Naive thymus-derived CD8-positive, alpha-beta T cell (primary cell): ENCODE data around the gene TBL1XR1. TPM values are rescaled to one million over a fixed set of nuclear protein-coding genes. Genes with fewer than 3 reads are reported as not detected.
"Not testable (repeated sequence)": the region's sequence is repeated elsewhere in the genome, so short reads cannot be mapped to it uniquely, and the experiment has no call there.

Experiments
- ATAC-seq, 2 donors: fragments of 150-1000 bp; cut with Tn5 transposase in 1 of 2; sonication (Bioruptor Pico), chemical (Tn5 transposase) in 1 of 2; 1 replicate in 1 of 2; 2 replicates in 1 of 2; pipeline ENCODE4 v1.10.0; 2021; ENCODE audit warnings: mild to moderate bottlenecking in 2 of 2, moderate library complexity in 2 of 2
- POLR2A ChIA-PET: fragments of 350-600 bp; sonication (Branson Sonifier 250); formaldehyde crosslinking; loops from one replicate; lab custom pipeline; 2021; ENCODE audit warnings: antibody characterized with exemption; lab: Charles Lee
- DNase-seq, 10 donors: peaks; one replicate each; pipeline versions ENCODE4 v3.0.0 to v3.0.0-alpha.2; 2020 to 2022
- H3K27ac Mint-ChIP-seq, 10 donors: one replicate each; pipeline ENCODE4 v1.8.0; 2020 to 2022; ENCODE audit warnings: mild to moderate bottlenecking in 10 of 10, mixed read lengths in 10 of 10, moderate library complexity in 4 of 10, inconsistent platforms in 1 of 10
- H3K27me3 Mint-ChIP-seq, 5 donors: one replicate each; pipeline ENCODE4 v1.8.0; 2021 to 2022; ENCODE audit warnings: mixed read lengths in 5 of 5
- H3K36me3 Mint-ChIP-seq, 3 donors: one replicate each; pipeline ENCODE4 v1.8.0; 2020 to 2022; ENCODE audit warnings: mixed read lengths in 3 of 3, mild to moderate bottlenecking in 2 of 3, inconsistent platforms in 1 of 3
- H3K4me1 Mint-ChIP-seq, 4 donors: one replicate each; pipeline ENCODE4 v1.8.0; 2021 to 2022; ENCODE audit warnings: mixed read lengths in 4 of 4
- H3K4me3 Mint-ChIP-seq, 10 donors: one replicate each; pipeline ENCODE4 v1.8.0; 2020 to 2022; ENCODE audit warnings: mild to moderate bottlenecking in 10 of 10, mixed read lengths in 10 of 10, moderate library complexity in 6 of 10, inconsistent platforms in 1 of 10
- H3K9me3 Mint-ChIP-seq, 9 donors: one replicate each; pipeline ENCODE4 v1.8.0; 2020 to 2022; ENCODE audit warnings: mixed read lengths in 9 of 9, mild to moderate bottlenecking in 3 of 9, inconsistent platforms in 1 of 9, moderate library complexity in 1 of 9
- polyA plus RNA-seq, 3 donors: library from polyadenylated mRNA; unstranded; fragments of 300-500 nt; fragmentation: Illumina TruSeq; gene quantifications; one replicate each; pipeline ENCODE4 v1.2.3, GENCODE V29; 2021
- total RNA-seq, 8 experiments: library from RNA in 2 of 8; stranded (reverse) in 2 of 8; gene quantifications; one replicate each; pipeline ENCODE4 v1.2.3 and lab custom pipeline; 2021 to 2026

The TBL1XR1 gene
- total and polyA plus RNA-seq, 5 experiments from 2014 or later = 23.4 to 160 (median 34.7) TPM

- ATAC-seq (no peak), DNase-seq (no peak)
- H3K27me3 Mint-ChIP-seq = no peaks in the 10 kb centered on the region
- no peak overlapping the region for H3K4me3 Mint-ChIP-seq
- H3K9me3 Mint-ChIP-seq = no peaks in the 10 kb centered on the region
- peaks cover 0 to 3% (median 0%) of the 10 kb centered on the region in 4 donors for H3K4me1 Mint-ChIP-seq
- peak overlapping the region in 6 of 10 donors; percentile 20 to 67 (median 33) for H3K27ac Mint-ChIP-seq
- peaks cover 10 to 82% (median 35%) of the 10 kb centered on the region in 3 donors for H3K36me3 Mint-ChIP-seq
- POLR2A ChIA-PET = no interaction called here
Measured at GRCh38 chr3:177026505-177027277, 170.6 kb downstream of the TBL1XR1 start.

DNA sequence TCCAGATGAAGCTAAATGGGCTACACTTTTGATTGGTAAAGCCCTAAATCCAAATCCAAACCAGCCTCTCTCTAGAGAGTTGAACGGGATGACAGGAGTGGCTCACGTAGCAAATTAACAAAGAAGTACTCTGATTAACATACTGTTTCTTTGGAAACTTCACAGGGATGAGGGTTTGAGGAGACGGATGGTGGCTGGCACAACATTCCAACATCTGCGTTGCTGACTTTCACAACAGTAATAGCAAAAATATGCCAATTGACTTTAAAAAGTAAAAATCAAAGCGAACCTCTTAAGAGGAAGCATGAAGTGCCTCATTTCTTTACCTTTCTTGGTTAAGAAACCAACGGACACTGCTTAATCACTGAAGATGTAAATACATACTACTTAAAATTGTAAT, 181.4 kb downstream of the TBL1XR1 start:
- ATAC-seq = no peak
- Mint-ChIP-seq H3K9me3 (peaks cover 0 to 2% (median 0%) of the 10 kb centered on the region in 9 donors), H3K36me3 (peaks cover 7 to 15% (median 12%) of the 10 kb centered on the region in 3 donors), H3K4me3 (no peak overlapping the region), H3K4me1 (no peaks in the 10 kb centered on the region), H3K27me3 (no peaks in the 10 kb centered on the region), H3K27ac (peak overlapping the region in 1 of 10 donors; percentile 2)
- no peak for DNase-seq
- POLR2A ChIA-PET = no interaction called here

DNA sequence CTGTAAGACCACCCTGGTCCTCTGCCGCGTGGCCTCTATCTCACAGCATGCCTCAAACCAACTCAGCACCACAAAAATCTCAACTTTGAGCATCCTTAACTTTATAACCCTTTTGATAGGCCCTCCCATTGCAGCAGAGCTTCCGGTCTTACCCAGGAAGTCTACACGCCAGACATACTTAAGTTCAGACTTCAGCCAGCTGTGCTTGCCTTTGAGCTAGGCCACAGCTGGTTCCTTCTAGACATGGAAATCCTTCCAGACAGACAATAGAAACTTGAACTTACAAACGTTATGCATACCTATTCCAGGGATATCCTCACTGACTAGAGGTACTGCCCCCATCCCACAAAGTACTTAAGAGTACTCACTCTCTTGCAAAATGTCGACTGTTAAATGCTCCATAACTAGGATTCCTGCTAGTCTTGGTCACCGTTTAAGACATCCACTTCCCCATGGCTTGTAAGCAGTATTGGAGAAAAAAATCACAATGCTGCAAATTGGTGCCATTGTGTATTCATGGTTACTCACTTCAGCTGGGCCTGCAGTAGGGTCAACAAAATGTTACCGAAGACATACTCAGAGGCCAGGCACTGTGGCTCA, 183.5 kb downstream of the TBL1XR1 start:
- Mint-ChIP-seq H3K9me3 (peaks cover 0 to 2% (median 0%) of the 10 kb centered on the region in 9 donors), H3K27me3 (no peaks in the 10 kb centered on the region)
- POLR2A ChIA-PET = no interaction called here

GRCh38 chr3:177005718-177006405, 191.4 kb downstream of the TBL1XR1 start:
- no peak for ATAC-seq
- DNase-seq = no peak
- POLR2A ChIA-PET = no interaction called here
- Mint-ChIP-seq H3K4me3 (no peak overlapping the region), H3K27ac (peak overlapping the region in 1 of 10 donors; percentile 34), H3K27me3 (no peaks in the 10 kb centered on the region), H3K9me3 (peaks cover 3 to 32% (median 17%) of the 10 kb centered on the region in 9 donors), H3K36me3 (peaks cover 0 to 26% (median 14%) of the 10 kb centered on the region in 3 donors), H3K4me1 (no peaks in the 10 kb centered on the region)

More for the DNA sequence above, 183.5 kb downstream of the TBL1XR1 start:
- Mint-ChIP-seq H3K4me1 (no peaks in the 10 kb centered on the region), H3K27ac (no peak overlapping the region), H3K4me3 (no peak overlapping the region), H3K36me3 (peaks cover 3 to 5% (median 5%) of the 10 kb centered on the region in 3 donors)
- DNase-seq (no peak), ATAC-seq (no peak)

DNA sequence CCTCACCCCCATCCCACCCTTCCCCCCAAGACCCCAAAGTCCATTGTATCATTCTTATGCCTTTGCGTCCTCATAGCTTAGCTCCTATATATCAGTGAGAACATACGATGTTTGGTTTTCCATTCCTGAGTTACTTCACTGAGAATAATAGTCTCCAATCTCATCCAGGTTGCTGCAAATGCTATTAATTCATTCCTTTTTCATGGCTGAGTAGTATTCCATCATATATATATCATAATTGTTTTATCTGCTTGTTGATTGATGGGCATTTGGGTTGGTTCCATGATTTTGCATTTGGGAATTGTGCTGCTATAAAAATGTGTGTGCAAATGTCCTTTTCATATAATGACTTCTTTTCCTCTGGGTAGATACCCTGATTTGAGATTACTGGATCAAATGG, 197.1 kb downstream of the TBL1XR1 start:
- Mint-ChIP-seq H3K36me3 (peaks cover 0 to 15% (median 6%) of the 10 kb centered on the region in 3 donors), H3K9me3 (peaks cover 5 to 28% (median 12%) of the 10 kb centered on the region in 9 donors)
- H3K4me1 Mint-ChIP-seq, ATAC-seq, H3K4me3 Mint-ChIP-seq, H3K27me3 Mint-ChIP-seq, POLR2A ChIA-PET, H3K27ac Mint-ChIP-seq, DNase-seq: not testable (repeated sequence)

DNA sequence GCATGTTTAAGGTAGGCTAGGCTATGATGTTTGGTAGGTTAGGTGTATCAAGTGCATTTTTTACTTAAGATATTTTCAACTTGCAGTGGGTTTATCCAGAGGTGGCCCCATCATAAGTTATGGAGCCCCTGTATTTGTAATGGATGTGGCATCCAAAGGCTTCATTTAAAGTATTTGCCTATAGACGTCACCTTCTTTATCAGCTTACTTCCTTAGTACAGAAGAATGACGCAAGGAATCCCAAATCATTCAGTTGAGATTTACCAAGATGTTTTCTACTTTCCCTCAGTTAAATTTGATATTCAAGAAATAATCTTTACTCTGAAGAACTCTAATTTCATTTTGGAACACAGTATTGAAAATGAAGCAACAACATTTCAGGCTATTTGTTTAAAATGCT, 201.3 kb downstream of the TBL1XR1 start:
- H3K36me3 Mint-ChIP-seq = peaks cover 0 to 15% (median 9%) of the 10 kb centered on the region in 3 donors
- DNase-seq (no peak), ATAC-seq (no peak)
- no peak overlapping the region for H3K27ac Mint-ChIP-seq
- H3K4me3 Mint-ChIP-seq = no peak overlapping the region
- no peaks in the 10 kb centered on the region for H3K4me1 Mint-ChIP-seq
- H3K27me3 Mint-ChIP-seq = peaks cover 0 to 4% (median 0%) of the 10 kb centered on the region in 5 donors
- H3K9me3 Mint-ChIP-seq = peaks cover 0 to 32% (median 9%) of the 10 kb centered on the region in 9 donors
- POLR2A ChIA-PET = no interaction called here

DNA sequence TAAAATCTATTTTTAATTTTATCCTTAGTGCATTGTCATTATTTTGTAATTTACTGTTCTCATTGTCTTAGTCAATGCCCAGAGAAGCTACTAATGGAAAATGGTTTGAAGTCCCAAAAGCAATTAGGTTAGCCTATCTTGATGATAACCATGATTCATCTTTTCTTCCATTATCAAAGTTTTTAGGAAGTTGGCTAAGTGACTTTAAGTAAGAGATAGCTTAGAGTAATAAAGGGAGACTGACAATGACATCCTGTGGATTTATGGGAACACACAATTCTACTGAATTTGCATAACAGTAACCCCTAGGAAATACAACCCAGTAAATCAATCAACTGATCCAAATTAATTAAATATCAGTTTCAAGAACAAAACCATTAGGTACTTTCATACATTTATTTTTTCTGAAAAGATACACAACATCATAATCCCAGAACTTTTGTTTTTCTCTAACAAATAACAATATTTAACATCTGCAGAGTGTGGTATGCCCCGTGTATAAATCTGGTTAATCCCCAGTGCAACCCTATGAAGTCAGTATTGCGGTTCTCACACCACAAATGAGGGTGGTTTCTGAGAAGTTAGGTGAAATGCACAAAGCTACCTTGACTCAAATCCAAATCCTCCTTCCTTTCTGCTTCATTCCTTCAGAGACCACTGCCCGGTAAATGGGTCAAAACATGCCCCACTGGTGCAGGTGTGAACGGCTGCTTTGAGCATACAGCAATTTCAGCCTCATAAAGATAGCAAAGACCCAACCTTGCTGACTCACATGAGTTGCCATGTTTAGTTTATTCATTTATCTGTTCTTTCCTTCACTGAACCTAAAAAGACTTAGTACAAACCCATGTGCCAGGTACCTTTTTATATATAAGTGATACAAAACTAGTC, 202.1 kb downstream of the TBL1XR1 start:
- no peak overlapping the region for H3K27ac Mint-ChIP-seq
- H3K27me3 Mint-ChIP-seq = peaks cover 0 to 4% (median 0%) of the 10 kb centered on the region in 5 donors
- H3K36me3 Mint-ChIP-seq = peaks cover 0 to 9% (median 8%) of the 10 kb centered on the region in 3 donors
- POLR2A ChIA-PET = no interaction called here
- no peak overlapping the region for H3K4me3 Mint-ChIP-seq
- DNase-seq = no peak
- ATAC-seq = no peak
- no peaks in the 10 kb centered on the region for H3K4me1 Mint-ChIP-seq
- H3K9me3 Mint-ChIP-seq = peaks cover 0 to 24% (median 6%) of the 10 kb centered on the region in 9 donors

DNA sequence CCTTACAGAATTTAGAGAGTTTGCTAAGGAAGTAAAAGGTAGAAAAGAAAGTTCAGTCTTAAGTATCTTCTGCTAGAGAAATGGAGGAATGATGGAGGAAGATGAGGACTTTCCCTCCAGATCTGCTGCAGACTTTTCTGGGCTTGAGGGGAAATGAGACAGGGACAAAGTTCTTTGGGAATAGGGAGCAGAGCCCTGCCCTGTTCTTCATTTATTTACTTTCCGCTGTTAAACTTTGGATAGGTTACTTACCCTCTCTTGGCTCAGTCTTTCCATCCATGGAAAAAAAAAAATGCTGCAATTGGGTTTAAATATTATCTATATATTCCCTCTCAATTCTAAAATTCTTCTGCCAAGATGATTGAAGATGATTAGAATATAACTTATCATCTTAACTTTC, 202.9 kb downstream of the TBL1XR1 start:
- no peak for DNase-seq
- no peak overlapping the region for H3K27ac Mint-ChIP-seq
- no peaks in the 10 kb centered on the region for H3K4me1 Mint-ChIP-seq
- H3K9me3 Mint-ChIP-seq = peaks cover 0 to 19% (median 6%) of the 10 kb centered on the region in 9 donors
- H3K27me3 Mint-ChIP-seq = peaks cover 0 to 4% (median 0%) of the 10 kb centered on the region in 5 donors
- no peak overlapping the region for H3K4me3 Mint-ChIP-seq
- ATAC-seq = no peak
- H3K36me3 Mint-ChIP-seq = peaks cover 0 to 9% (median 8%) of the 10 kb centered on the region in 3 donors
- POLR2A ChIA-PET = no interaction called here

DNA sequence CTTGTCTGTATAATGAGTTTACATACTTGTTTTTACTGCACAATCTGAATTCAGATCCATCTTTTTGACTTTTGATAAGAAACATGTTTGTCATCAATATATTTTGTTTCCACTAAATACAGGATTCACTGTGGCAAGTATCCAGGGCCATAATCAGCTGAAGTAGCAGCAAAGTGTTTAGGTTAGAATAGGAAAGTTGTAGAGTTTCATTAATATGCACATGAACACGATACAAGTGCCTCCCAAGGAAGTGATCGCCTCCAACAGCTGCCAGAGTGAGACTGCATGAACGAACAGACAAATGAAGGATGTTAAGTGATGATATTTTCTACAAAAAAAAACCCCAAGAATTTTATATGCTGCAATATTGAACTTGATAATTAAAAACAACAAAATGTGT, 204.3 kb downstream of the TBL1XR1 start:
- no peak for DNase-seq
- POLR2A ChIA-PET = no interaction called here
- peaks cover 0 to 4% (median 0%) of the 10 kb centered on the region in 5 donors for H3K27me3 Mint-ChIP-seq
- H3K4me3 Mint-ChIP-seq = no peak overlapping the region
- no peaks in the 10 kb centered on the region for H3K4me1 Mint-ChIP-seq
- no peak for ATAC-seq
- H3K36me3 Mint-ChIP-seq = peaks cover 0 to 9% (median 5%) of the 10 kb centered on the region in 3 donors
- peaks cover 0 to 16% (median 5%) of the 10 kb centered on the region in 9 donors for H3K9me3 Mint-ChIP-seq
- H3K27ac Mint-ChIP-seq = no peak overlapping the region

DNA sequence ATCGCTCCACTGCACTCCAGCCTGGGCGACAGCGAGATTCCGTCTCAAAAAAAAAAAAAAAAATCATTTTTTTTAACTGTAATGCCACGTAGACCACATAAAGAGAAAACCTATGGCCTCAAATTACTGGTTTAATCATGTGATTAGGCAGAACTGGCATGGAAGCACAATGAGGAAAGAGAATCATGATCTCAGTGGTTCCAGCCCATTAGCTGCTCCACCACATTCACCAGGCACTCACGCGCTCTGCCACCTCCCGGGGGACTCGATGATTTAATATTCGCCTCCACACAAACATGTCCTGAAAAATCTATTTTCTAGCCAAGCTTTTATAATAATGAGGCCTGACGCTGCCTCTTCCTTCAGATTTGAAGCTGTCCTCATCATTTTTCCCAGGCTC, 204.7 kb downstream of the TBL1XR1 start:
- peaks cover 0 to 9% (median 5%) of the 10 kb centered on the region in 3 donors for H3K36me3 Mint-ChIP-seq
- H3K27ac Mint-ChIP-seq = no peak overlapping the region
- POLR2A ChIA-PET = no interaction called here
- peaks cover 0 to 4% (median 0%) of the 10 kb centered on the region in 5 donors for H3K27me3 Mint-ChIP-seq
- no peak overlapping the region for H3K4me3 Mint-ChIP-seq
- no peak for ATAC-seq
- DNase-seq = no peak
- peaks cover 0 to 16% (median 5%) of the 10 kb centered on the region in 9 donors for H3K9me3 Mint-ChIP-seq
- H3K4me1 Mint-ChIP-seq = no peaks in the 10 kb centered on the region

DNA sequence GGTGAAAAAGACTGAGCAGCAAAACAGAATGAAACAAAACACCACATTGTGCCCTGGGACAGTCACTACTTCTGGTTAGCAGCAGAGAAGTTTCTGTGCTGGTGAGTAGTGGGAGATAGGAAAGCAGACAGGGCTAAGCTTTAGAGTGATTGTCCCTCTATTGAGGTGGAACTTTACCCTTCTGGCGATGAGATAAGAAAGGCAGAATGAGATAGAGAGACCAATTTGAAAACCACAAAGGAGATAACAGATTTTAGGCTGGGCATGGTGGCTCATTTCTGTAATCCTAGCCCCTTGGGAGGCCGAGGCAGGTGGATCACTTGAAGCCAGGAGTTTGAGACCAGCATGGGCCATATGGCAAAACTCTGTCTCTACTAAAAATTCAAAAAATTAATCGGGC, 208.5 kb downstream of the TBL1XR1 start:
- H3K27ac Mint-ChIP-seq = no peak overlapping the region
- POLR2A ChIA-PET = no interaction called here
- peaks cover 0 to 10% (median 5%) of the 10 kb centered on the region in 9 donors for H3K9me3 Mint-ChIP-seq
- DNase-seq = no peak
- H3K4me1 Mint-ChIP-seq = no peaks in the 10 kb centered on the region
- H3K36me3 Mint-ChIP-seq = peaks cover 0 to 9% (median 5%) of the 10 kb centered on the region in 3 donors
- ATAC-seq = no peak
- H3K27me3 Mint-ChIP-seq = peaks cover 0 to 4% (median 0%) of the 10 kb centered on the region in 5 donors
- no peak overlapping the region for H3K4me3 Mint-ChIP-seq
